Astrocyte of the cerebellum (primary cell): ENCODE results near the gene SLC9A9.

ENCODE experiments used
- DNase-seq: peaks from one replicate; pipeline ENCODE4 v3.0.0-alpha.2; 2011; ENCODE audit warnings: low read depth
- H3K4me3 ChIP-seq: 2 replicates; pipeline ENCODE4 v1.5.1; 2011; ENCODE audit warnings: mild to moderate bottlenecking, low read depth, low read length, moderate library complexity
- in situ Hi-C: cut with HindIII; loops from 2 replicates; pipeline ENCODE4 v1.10.0; 2017; ENCODE audit warnings: low sequenced_read_pairs
- TF ChIP-seq, protein P1 (sequence below): IDR thresholded peaks from 2 replicates; pipeline ENCODE4 v1.5.1; 2012; ENCODE audit warnings: low read length, low read depth, moderate library complexity, mild to moderate bottlenecking; ENCODE audit errors: missing control alignments

SLC9A9 gene

DNA sequence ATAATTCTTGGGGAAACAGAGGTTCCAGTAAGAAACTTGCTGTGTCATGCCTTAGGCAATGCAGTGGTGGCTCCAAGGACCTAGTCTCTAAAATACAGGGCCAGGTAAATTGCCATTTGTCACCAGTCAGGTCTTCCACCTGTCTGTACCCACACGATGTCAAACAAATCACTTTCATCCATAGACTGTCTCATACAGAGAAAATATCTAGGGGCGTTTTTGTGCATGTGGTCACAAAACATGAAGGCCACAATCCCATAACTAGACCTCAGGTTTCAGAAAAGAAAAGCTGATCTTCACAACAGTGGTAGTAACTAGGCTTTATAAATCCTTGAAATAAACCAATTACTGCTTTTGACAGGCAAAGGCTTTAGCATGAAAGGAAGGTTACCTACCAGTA lies 92.3 kb downstream of the SLC9A9 start:
- DNase-seq = no peak
- TF ChIP-seq, protein P1, sequence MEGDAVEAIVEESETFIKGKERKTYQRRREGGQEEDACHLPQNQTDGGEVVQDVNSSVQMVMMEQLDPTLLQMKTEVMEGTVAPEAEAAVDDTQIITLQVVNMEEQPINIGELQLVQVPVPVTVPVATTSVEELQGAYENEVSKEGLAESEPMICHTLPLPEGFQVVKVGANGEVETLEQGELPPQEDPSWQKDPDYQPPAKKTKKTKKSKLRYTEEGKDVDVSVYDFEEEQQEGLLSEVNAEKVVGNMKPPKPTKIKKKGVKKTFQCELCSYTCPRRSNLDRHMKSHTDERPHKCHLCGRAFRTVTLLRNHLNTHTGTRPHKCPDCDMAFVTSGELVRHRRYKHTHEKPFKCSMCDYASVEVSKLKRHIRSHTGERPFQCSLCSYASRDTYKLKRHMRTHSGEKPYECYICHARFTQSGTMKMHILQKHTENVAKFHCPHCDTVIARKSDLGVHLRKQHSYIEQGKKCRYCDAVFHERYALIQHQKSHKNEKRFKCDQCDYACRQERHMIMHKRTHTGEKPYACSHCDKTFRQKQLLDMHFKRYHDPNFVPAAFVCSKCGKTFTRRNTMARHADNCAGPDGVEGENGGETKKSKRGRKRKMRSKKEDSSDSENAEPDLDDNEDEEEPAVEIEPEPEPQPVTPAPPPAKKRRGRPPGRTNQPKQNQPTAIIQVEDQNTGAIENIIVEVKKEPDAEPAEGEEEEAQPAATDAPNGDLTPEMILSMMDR = no peak
- H3K4me3 ChIP-seq = no peak overlapping the region
- in situ Hi-C loops = no loop called here

DNA sequence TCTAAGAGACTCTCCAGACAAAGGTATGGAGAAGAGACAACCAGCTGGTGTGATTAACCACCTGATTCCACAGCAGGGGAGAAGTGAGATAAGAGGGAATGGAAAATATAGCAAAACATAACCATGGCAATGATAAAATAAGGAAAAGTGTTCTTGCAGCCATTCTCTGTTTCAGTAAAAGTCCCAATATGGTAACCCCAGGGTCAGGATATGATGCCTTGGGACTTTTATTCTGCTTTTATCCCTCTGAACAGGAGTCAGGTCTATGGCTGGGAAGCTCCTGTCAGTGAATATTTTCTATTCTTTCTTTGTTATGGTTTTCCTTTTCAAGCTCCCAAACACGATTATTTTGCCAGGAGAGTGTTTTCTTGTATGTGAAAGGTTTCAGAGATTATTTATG lies 94.2 kb downstream of the SLC9A9 start:
- H3K4me3 ChIP-seq = no peak overlapping the region
- TF ChIP-seq, protein P1 = no peak
- no peak for DNase-seq
- in situ Hi-C loops = loop anchor here (5.0 kb wide), 1 partner anchor 87 kb away; no protein-coding TSS in a partner anchor

DNA sequence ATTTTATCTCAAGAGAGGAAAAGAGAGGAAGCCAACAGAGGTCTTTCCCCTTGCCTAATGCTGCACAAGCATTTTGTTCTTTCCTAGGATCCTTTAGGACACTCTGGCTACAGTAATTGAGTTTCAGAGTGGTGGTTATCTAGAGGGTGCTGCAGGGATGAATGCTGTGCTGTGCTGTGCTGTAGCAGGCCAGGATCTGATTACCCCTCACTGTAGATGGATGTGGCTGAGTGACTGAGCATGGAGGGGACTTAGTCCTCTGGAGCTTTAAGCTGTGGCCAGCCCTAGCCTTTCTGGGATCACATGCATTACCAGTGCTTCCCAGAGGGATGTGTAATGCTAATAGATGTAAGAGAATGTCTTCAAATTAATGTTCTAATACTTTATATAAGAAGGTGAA lies 94.8 kb downstream of the SLC9A9 start:
- DNase-seq = no peak
- in situ Hi-C loops = loop anchor here (5.0 kb wide), 1 partner anchor 86 kb away; no protein-coding TSS in a partner anchor
- TF ChIP-seq, protein P1 = no peak
- H3K4me3 ChIP-seq = no peak overlapping the region

DNA sequence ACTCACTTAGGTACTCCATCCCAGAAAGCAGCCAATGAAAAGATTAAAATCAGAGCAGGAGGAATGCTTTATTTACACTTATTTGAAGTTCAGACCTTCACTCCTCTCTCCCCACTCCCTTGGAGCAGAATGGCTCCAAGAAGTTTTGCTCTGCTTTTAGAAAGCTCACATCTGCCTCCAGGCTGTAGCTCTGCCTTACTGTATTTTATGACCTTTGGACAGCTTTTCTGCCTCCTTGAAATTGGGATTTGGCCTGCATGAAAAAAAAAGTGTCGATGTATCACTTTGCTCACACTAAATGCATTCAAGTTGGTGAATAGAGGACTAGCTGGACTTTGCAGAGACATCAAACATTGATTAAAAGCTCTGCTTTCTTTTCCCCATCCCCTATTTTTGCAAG lies 95.3 kb downstream of the SLC9A9 start:
- H3K4me3 ChIP-seq = no peak overlapping the region
- in situ Hi-C loops = loop anchor here (5.0 kb wide), 1 partner anchor 86 kb away; no protein-coding TSS in a partner anchor
- TF ChIP-seq, protein P1 = no peak
- DNase-seq = no peak

DNA sequence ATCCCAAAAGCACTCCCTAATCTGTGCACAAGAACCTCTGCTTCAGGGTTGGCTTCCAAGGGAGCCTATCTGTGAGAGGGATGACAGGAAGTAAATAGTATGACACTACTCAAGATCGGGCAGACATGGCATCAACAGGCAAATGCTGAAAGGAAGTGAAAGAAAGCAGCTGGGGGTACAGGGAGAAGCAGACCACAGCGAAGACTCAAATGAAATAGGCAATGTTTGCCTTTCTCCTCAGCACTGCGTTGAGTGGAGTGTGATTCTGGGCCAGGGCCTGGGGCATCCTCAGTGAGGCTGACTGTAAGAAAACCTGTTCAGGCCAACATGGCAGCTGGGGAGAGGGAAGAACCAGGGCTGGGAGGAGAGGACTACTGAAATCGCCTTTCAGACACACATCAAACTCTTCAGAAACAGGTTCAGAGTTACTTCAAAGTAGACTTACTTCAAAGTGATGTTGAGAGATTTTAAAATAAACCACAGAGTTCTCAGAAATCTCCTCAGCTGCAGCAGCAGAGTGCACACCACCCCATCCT lies 96.6 kb downstream of the SLC9A9 start:
- TF ChIP-seq, protein P1 = no peak
- no peak overlapping the region for H3K4me3 ChIP-seq
- in situ Hi-C loops = loop anchor here (5.0 kb wide), 1 partner anchor 84 kb away; no protein-coding TSS in a partner anchor
- no peak for DNase-seq

DNA sequence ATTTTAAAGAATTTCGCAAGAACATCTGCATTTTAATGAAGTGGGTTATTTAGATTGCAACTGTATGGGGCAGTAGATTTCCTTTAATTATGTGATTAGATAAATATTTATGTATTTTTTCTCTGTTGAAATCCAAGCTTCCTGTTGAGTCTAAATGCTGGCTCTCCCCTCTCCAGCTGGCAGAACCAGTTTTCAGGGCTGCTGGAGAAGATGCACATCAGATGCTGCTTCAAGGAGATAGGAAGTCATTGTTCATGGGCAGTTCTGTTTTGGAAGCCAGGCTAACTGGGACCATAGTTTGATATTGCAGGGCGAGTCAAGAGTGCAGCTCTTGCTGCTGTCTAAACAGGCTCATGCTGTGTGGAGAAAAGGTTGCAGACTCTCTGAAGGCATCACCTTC lies 97.4 kb downstream of the SLC9A9 start:
- no peak for DNase-seq
- no peak overlapping the region for H3K4me3 ChIP-seq
- TF ChIP-seq, protein P1 = no peak
- in situ Hi-C loops = loop anchor here (5.0 kb wide), 1 partner anchor 84 kb away; no protein-coding TSS in a partner anchor
